Breast epithelium (tissue), 3 donors: ENCODE results near the gene CUL4A.

Source experiments
- POLR2A ChIP-seq: fragments of 450-650 bp; IDR thresholded peaks from one replicate; pipeline ENCODE4 v1.6.1; 2016; ENCODE audit warnings: antibody characterized with exemption, mild to moderate bottlenecking, moderate library complexity
- TF ChIP-seq, protein P1 (sequence below), 3 donors: fragments of 450-650 bp; IDR thresholded peaks; one replicate each; pipeline ENCODE4 v1.5.1; 2016 to 2017; ENCODE audit warnings: antibody characterized with exemption in 3 of 3, mild to moderate bottlenecking in 3 of 3, moderate library complexity in 3 of 3

- TF ChIP-seq, protein P1, sequence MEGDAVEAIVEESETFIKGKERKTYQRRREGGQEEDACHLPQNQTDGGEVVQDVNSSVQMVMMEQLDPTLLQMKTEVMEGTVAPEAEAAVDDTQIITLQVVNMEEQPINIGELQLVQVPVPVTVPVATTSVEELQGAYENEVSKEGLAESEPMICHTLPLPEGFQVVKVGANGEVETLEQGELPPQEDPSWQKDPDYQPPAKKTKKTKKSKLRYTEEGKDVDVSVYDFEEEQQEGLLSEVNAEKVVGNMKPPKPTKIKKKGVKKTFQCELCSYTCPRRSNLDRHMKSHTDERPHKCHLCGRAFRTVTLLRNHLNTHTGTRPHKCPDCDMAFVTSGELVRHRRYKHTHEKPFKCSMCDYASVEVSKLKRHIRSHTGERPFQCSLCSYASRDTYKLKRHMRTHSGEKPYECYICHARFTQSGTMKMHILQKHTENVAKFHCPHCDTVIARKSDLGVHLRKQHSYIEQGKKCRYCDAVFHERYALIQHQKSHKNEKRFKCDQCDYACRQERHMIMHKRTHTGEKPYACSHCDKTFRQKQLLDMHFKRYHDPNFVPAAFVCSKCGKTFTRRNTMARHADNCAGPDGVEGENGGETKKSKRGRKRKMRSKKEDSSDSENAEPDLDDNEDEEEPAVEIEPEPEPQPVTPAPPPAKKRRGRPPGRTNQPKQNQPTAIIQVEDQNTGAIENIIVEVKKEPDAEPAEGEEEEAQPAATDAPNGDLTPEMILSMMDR (IDR thresholded peaks at IDR 0.05): no peak
- no peak for TF ChIP-seq POLR2A
These were observed 10.8 kb downstream of the CUL4A start for GRCh38 chr13:113220141-113220598.
